Measurements from ENCODE around the gene TAF5L.

- no peak for TF ChIP-seq POLR2A (IDR thresholded peaks at IDR 0.05)
- no peak for TF ChIP-seq POLR2AphosphoS5 (IDR thresholded peaks at IDR 0.05)
Measured at GRCh38 chr1:229619614-229620013, 6.3 kb downstream of the TAF5L start.
